ENCODE measurements around the gene GNL1. TPM values are rescaled to one million over a fixed set of nuclear protein-coding genes. Genes with fewer than 3 reads are reported as not detected.

GNL1 gene
- total and polyA plus RNA-seq, 9 of the 15 experiments (the other 6 are each of a cell fraction or from before 2014, with no cell fraction given), result 0.73 to 112 (median 58.0) TPM

DNA sequence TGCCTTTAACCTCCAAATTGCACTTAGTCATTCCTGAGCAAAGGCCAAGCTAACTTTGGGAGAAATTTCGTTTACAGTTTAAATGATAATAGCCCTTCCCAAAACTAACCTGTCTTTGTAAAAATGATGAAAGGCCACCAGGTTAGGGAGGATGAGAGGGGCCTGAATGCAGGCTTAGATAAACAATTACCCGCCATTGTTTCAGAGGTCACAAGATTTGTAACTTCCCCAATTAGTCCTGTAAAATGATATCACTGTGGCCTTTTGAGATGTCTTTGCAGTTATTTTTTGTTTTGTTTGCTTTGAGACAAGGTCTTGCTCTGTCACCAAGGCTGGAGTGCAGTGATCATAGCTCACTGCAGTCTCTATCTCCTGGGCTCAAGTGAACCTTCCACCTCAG is 26.3 kb downstream of the GNL1 start (continued):
- no peak for TF ChIP-seq ERF (CRISPR knock-in tag; IDR thresholded peaks at IDR 0.05)
- TF ChIP-seq, protein P1, sequence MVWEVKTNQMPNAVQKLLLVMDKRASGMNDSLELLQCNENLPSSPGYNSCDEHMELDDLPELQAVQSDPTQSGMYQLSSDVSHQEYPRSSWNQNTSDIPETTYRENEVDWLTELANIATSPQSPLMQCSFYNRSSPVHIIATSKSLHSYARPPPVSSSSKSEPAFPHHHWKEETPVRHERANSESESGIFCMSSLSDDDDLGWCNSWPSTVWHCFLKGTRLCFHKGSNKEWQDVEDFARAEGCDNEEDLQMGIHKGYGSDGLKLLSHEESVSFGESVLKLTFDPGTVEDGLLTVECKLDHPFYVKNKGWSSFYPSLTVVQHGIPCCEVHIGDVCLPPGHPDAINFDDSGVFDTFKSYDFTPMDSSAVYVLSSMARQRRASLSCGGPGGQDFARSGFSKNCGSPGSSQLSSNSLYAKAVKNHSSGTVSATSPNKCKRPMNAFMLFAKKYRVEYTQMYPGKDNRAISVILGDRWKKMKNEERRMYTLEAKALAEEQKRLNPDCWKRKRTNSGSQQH (CRISPR knock-in tag; IDR thresholded peaks at IDR 0.05), result no peak
- no peak for TF ChIP-seq PTTG1 (tag; IDR thresholded peaks at IDR 0.05; ENCODE audit: low read depth)
- TF ChIP-seq, protein P2, sequence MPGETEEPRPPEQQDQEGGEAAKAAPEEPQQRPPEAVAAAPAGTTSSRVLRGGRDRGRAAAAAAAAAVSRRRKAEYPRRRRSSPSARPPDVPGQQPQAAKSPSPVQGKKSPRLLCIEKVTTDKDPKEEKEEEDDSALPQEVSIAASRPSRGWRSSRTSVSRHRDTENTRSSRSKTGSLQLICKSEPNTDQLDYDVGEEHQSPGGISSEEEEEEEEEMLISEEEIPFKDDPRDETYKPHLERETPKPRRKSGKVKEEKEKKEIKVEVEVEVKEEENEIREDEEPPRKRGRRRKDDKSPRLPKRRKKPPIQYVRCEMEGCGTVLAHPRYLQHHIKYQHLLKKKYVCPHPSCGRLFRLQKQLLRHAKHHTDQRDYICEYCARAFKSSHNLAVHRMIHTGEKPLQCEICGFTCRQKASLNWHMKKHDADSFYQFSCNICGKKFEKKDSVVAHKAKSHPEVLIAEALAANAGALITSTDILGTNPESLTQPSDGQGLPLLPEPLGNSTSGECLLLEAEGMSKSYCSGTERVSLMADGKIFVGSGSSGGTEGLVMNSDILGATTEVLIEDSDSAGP (CRISPR knock-in tag; IDR thresholded peaks at IDR 0.05), result no peak
- 0 out of 4 replicates have a peak, but pooled peaks of 1 of the 2 experiments have one; percentile 15 for TF ChIP-seq ETV6 (IDR thresholded peaks at IDR 0.05; ENCODE audit: borderline replicate concordance in 1 of 2, low read depth in 2 of 2, low read length in 1 of 2)
- TF ChIP-seq ETV6 (CRISPR knock-in tag; IDR thresholded peaks at IDR 0.05; ENCODE audit: borderline replicate concordance), result no peak
- peak; percentile 55 for TF ChIP-seq TCF3 (CRISPR knock-in tag; IDR thresholded peaks at IDR 0.05)
- TF ChIP-seq RUNX1 (IDR thresholded peaks at IDR 0.05; ENCODE audit: low read depth), result no peak
- TF ChIP-seq SMARCC2 (IDR thresholded peaks at IDR 0.05; ENCODE audit: low read depth), result peak; percentile 40; the same call in 1 of the 2 replicates
- TF ChIP-seq TAF15 (IDR thresholded peaks at IDR 0.05; ENCODE audit: low read depth, low read length), result no peak
- TF ChIP-seq, protein P3, sequence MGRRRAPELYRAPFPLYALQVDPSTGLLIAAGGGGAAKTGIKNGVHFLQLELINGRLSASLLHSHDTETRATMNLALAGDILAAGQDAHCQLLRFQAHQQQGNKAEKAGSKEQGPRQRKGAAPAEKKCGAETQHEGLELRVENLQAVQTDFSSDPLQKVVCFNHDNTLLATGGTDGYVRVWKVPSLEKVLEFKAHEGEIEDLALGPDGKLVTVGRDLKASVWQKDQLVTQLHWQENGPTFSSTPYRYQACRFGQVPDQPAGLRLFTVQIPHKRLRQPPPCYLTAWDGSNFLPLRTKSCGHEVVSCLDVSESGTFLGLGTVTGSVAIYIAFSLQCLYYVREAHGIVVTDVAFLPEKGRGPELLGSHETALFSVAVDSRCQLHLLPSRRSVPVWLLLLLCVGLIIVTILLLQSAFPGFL (CRISPR knock-in tag; IDR thresholded peaks at IDR 0.05), result no peak
- TF ChIP-seq, protein P4, sequence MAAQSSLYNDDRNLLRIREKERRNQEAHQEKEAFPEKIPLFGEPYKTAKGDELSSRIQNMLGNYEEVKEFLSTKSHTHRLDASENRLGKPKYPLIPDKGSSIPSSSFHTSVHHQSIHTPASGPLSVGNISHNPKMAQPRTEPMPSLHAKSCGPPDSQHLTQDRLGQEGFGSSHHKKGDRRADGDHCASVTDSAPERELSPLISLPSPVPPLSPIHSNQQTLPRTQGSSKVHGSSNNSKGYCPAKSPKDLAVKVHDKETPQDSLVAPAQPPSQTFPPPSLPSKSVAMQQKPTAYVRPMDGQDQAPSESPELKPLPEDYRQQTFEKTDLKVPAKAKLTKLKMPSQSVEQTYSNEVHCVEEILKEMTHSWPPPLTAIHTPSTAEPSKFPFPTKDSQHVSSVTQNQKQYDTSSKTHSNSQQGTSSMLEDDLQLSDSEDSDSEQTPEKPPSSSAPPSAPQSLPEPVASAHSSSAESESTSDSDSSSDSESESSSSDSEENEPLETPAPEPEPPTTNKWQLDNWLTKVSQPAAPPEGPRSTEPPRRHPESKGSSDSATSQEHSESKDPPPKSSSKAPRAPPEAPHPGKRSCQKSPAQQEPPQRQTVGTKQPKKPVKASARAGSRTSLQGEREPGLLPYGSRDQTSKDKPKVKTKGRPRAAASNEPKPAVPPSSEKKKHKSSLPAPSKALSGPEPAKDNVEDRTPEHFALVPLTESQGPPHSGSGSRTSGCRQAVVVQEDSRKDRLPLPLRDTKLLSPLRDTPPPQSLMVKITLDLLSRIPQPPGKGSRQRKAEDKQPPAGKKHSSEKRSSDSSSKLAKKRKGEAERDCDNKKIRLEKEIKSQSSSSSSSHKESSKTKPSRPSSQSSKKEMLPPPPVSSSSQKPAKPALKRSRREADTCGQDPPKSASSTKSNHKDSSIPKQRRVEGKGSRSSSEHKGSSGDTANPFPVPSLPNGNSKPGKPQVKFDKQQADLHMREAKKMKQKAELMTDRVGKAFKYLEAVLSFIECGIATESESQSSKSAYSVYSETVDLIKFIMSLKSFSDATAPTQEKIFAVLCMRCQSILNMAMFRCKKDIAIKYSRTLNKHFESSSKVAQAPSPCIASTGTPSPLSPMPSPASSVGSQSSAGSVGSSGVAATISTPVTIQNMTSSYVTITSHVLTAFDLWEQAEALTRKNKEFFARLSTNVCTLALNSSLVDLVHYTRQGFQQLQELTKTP (IDR thresholded peaks at IDR 0.05; ENCODE audit: low read depth in 1 of 2, partially characterized antibody in 2 of 2), result no peak
- TF ChIP-seq PCBP2 (IDR thresholded peaks at IDR 0.05; ENCODE audit: low read depth, low read length, poor library complexity, severe bottlenecking), result no peak
- no peak for TF ChIP-seq PTRF (tag; IDR thresholded peaks at IDR 0.05)
- TF ChIP-seq ZNF239 (CRISPR knock-in tag; IDR thresholded peaks at IDR 0.05), result 0 out of 2 replicates have a peak, but pooled peaks have one; percentile 49
- TF ChIP-seq, protein P5, sequence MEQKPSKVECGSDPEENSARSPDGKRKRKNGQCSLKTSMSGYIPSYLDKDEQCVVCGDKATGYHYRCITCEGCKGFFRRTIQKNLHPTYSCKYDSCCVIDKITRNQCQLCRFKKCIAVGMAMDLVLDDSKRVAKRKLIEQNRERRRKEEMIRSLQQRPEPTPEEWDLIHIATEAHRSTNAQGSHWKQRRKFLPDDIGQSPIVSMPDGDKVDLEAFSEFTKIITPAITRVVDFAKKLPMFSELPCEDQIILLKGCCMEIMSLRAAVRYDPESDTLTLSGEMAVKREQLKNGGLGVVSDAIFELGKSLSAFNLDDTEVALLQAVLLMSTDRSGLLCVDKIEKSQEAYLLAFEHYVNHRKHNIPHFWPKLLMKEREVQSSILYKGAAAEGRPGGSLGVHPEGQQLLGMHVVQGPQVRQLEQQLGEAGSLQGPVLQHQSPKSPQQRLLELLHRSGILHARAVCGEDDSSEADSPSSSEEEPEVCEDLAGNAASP (IDR thresholded peaks at IDR 0.05), result no peak

Data from K562 (cell line).